RWPE2 (cell line): Measurements from ENCODE around the gene FAM151B.
"Not testable (repeated sequence)": the region's sequence is repeated elsewhere in the genome, so short reads cannot be mapped to it uniquely, and the experiment has no call there.

Source experiments
- ATAC-seq: fragments of 200-7000 bp; cut with Tn5 transposase; 3 replicates; pipeline ENCODE4 v1.9.1; 2021; ENCODE audit warnings: low read depth
- DNase-seq: peaks from one replicate; pipeline ENCODE4 v3.0.0-alpha.2; 2020; ENCODE audit warnings: low spot score
- H3K27ac ChIP-seq: fragments of 450-650 bp; 2 replicates; pipeline ENCODE4 v1.5.1; 2017; ENCODE audit warnings: mild to moderate bottlenecking; ENCODE audit not compliant: poor library complexity, severe bottlenecking
- H3K27me3 ChIP-seq: fragments of 250-450 bp; sonication (Bioruptor Pico); 2 replicates; pipeline ENCODE4 v1.5.1; 2021; ENCODE audit warnings: mild to moderate bottlenecking, moderate library complexity; ENCODE audit not compliant: insufficient read depth, poor library complexity, severe bottlenecking
- H3K36me3 ChIP-seq: fragments of 250-450 bp; sonication (Bioruptor Pico); 2 replicates; pipeline ENCODE4 v1.5.1; 2020; ENCODE audit warnings: low read depth, mild to moderate bottlenecking, moderate library complexity
- H3K4me1 ChIP-seq: fragments of 250-450 bp; sonication (Bioruptor Pico); 2 replicates; pipeline ENCODE4 v1.5.1; 2021; ENCODE audit warnings: mild to moderate bottlenecking, moderate library complexity; ENCODE audit not compliant: insufficient read depth, poor library complexity, severe bottlenecking
- H3K4me3 ChIP-seq: fragments of 250-450 bp; sonication (Bioruptor Pico); 2 replicates; pipeline ENCODE4 v1.5.1; 2021; ENCODE audit warnings: mild to moderate bottlenecking, moderate library complexity; ENCODE audit not compliant: severe bottlenecking
- H3K9me3 ChIP-seq: fragments of 250-450 bp; sonication (Bioruptor Pico); 2 replicates; pipeline ENCODE4 v1.5.1; 2021; ENCODE audit warnings: mild to moderate bottlenecking, moderate library complexity; ENCODE audit not compliant: severe bottlenecking
- TF ChIP-seq, protein P1 (sequence below): fragments of 450-650 bp; IDR thresholded peaks from one replicate; pipeline ENCODE4 v1.5.1; 2017; ENCODE audit warnings: mild to moderate bottlenecking, moderate library complexity; ENCODE audit not compliant: poor library complexity, severe bottlenecking

FAM151B gene

DNA sequence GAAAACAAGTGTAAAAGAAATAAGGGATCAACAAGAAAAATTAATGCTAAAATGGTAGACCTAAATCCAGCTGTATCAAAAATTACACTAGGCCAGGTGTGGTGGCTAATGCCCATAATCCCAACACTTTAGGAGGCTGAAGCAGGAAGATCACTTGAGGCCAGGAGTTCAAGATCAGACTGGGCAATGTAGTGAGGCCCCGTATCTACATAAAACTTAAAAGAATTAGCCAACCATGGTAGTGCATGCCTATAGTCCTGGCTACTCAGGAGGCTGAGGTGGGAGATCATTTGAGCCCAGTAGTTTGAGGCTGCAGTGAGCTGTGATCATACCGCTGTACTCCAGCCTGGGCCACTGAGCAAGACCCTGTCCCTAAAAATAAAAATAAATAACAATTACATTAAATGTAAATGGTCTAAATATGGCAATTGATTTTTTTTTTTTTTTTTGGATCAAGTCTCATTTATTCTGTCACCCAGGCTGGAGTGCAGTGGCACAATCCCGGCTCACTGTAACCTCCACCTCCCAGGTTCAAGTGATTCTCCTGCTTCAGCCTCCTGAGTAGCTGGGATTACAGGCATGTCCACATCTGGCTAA lies 4.2 kb upstream of the FAM151B start:
- no peaks in the 10 kb centered on the region for H3K27me3 ChIP-seq
- no peak overlapping the region for H3K27ac ChIP-seq
- TF ChIP-seq, protein P1, sequence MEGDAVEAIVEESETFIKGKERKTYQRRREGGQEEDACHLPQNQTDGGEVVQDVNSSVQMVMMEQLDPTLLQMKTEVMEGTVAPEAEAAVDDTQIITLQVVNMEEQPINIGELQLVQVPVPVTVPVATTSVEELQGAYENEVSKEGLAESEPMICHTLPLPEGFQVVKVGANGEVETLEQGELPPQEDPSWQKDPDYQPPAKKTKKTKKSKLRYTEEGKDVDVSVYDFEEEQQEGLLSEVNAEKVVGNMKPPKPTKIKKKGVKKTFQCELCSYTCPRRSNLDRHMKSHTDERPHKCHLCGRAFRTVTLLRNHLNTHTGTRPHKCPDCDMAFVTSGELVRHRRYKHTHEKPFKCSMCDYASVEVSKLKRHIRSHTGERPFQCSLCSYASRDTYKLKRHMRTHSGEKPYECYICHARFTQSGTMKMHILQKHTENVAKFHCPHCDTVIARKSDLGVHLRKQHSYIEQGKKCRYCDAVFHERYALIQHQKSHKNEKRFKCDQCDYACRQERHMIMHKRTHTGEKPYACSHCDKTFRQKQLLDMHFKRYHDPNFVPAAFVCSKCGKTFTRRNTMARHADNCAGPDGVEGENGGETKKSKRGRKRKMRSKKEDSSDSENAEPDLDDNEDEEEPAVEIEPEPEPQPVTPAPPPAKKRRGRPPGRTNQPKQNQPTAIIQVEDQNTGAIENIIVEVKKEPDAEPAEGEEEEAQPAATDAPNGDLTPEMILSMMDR, result no peak
- no peak overlapping the region for H3K4me3 ChIP-seq
- no peak for DNase-seq
- no peak for ATAC-seq
- H3K36me3 ChIP-seq, result peaks cover 53% of the 10 kb centered on the region
- H3K4me1 ChIP-seq, result peaks cover 16% of the 10 kb centered on the region
- no peaks in the 10 kb centered on the region for H3K9me3 ChIP-seq

DNA sequence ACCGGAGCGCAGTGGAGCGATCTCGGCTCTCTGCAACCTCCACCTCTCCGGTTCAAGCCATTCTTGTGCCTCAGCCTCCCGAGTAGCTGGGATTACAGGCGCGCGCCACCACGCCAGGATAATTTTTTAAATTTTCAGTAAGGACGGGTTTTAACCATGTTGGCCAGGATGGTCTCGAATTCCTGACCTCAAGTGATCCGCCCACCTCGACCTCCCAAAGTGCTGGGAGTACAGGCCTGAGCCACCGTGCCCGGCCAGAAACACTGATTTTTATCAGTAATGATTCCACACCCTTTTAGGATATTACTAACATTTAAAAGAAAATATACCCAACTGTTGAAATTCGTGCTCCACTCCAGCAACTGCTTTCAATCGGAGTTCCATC lies 464 bp upstream of the FAM151B start:
- peak overlapping the region; percentile 49 for H3K4me3 ChIP-seq
- DNase-seq, result no peak
- no peaks in the 10 kb centered on the region for H3K9me3 ChIP-seq
- H3K27me3 ChIP-seq, result no peaks in the 10 kb centered on the region
- TF ChIP-seq, protein P1, result no peak
- peaks cover 7% of the 10 kb centered on the region for H3K4me1 ChIP-seq
- peaks cover 29% of the 10 kb centered on the region for H3K36me3 ChIP-seq
- ATAC-seq, result no peak
- peak overlapping the region; percentile 59 for H3K27ac ChIP-seq

DNA sequence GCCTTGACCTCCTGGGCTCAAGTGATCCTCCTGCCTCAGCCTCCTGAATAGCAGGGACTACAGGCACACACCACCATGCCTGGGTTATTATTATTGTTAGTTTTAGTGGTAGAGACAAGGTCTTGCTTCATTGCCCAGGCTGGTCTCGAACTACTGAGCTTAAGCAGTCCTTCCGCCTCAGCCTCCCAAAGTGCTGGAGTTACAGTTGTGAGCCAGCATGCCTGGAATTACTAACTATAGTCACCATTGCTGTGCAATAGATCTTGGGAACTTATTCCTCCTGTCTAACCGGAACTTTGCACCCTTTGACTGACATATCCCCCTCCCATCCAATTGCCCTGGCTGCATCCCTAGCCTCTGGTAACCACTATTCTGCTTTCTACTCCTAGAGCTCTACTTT lies 3.4 kb downstream of the FAM151B start:
- no peak overlapping the region for H3K4me3 ChIP-seq
- H3K4me1 ChIP-seq, result peaks cover 19% of the 10 kb centered on the region
- no peak for DNase-seq
- no peaks in the 10 kb centered on the region for H3K9me3 ChIP-seq
- no peak for ATAC-seq
- H3K27me3 ChIP-seq, result no peaks in the 10 kb centered on the region
- TF ChIP-seq, protein P1, result no peak
- no peaks in the 10 kb centered on the region for H3K36me3 ChIP-seq
- no peak overlapping the region for H3K27ac ChIP-seq

DNA sequence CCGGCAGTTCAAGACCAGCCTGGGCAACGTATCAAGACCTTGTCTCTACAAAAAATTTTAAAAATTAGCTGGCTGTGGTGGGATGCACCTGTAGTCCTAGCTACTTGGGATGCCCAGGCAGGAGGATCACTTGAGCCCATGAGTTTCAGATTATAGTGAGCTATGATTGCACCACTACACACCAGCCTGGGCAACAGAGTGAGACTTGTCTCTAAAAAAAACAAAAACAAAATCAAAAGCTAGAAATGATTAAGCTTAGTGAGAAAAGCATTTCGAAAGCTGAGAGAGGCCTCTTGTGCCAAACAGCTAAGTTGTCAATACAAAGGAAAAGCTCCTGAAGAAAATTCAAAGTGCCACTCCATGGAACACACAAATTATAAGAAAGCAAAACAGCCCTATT lies 4.8 kb downstream of the FAM151B start:
- DNase-seq (no peak), ATAC-seq (no peak)
- H3K9me3 ChIP-seq, result no peaks in the 10 kb centered on the region
- no peaks in the 10 kb centered on the region for H3K27me3 ChIP-seq
- H3K27ac ChIP-seq, result peak overlapping the region; percentile 34
- TF ChIP-seq, protein P1, result no peak
- peaks cover 12% of the 10 kb centered on the region for H3K4me1 ChIP-seq
- H3K36me3 ChIP-seq, result no peaks in the 10 kb centered on the region
- no peak overlapping the region for H3K4me3 ChIP-seq

DNA sequence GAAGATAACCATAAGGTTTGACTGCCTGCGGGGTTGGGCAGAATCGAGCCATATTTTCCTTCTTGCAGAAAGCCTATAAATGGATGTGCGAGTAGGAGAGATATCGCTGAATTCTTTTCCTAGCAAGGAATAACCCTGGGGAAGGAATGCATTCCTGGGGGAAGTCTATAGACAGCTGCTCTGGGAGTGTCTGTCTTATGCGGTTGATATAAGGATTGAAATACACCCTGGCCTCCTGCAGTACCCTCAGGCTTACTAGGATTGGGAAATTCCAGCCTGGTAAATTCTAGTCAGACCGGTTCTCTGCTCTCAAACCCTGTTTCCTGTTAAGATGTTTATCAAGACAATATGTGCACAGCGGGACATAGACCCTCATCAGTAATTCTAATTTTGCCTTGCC lies 5.5 kb downstream of the FAM151B start:
- H3K27ac ChIP-seq, result peak overlapping the region; percentile 34
- not testable (repeated sequence) for DNase-seq
- ATAC-seq, result peak; percentile 45; the same call in 1 of the 3 replicates

More for the DNA sequence above, 5.5 kb downstream of the FAM151B start:
- H3K36me3 ChIP-seq, H3K27me3 ChIP-seq, H3K9me3 ChIP-seq, H3K4me3 ChIP-seq: not testable (repeated sequence)
- H3K4me1 ChIP-seq, result peaks cover 12% of the 10 kb centered on the region
